Measurements from ENCODE around the gene TEK.
A peak's percentile ranks its signal among the peaks of the same experiment; 100 is the strongest.

TEK gene

DNA sequence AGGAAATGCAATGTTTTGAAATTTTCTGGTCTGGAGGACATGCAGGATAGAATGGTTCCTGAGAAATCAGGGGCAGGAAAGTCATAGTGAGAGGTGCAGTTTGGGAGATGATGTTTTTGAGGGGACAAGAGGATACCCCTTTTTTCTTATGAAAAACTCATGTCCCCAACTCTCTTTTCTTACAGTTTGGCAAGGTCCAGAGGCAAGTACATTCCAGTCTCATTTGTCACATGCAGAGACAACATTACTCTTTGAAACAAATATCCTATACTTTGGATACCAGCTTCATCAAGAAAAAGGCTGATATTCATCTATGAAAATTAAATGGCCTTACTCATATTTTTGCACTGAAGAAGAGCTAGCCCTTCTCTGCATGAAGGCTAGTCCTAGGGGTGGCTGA is 139.7 kb downstream of the TEK start:
- no peak for DNase-seq

DNA sequence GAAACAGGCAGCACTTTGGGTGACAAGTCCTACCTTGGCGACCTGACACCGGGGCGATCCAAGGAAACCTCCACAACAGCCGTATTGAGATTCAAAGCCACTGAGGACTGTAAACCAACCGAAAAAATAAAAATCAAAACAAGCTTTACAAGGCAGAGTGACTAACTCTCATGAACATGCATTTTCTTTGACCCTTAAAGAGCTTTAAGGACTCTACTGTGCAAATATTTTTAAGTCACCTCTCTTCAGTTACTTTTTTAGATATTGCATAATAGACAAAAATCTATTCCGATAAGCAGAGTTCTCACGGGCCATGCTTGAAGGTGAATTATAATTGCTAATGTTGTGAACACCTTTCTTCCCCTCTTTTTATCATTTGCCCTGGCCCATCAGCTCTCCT is 149.6 kb downstream of the TEK start:
- DNase-seq = no peak

DNA sequence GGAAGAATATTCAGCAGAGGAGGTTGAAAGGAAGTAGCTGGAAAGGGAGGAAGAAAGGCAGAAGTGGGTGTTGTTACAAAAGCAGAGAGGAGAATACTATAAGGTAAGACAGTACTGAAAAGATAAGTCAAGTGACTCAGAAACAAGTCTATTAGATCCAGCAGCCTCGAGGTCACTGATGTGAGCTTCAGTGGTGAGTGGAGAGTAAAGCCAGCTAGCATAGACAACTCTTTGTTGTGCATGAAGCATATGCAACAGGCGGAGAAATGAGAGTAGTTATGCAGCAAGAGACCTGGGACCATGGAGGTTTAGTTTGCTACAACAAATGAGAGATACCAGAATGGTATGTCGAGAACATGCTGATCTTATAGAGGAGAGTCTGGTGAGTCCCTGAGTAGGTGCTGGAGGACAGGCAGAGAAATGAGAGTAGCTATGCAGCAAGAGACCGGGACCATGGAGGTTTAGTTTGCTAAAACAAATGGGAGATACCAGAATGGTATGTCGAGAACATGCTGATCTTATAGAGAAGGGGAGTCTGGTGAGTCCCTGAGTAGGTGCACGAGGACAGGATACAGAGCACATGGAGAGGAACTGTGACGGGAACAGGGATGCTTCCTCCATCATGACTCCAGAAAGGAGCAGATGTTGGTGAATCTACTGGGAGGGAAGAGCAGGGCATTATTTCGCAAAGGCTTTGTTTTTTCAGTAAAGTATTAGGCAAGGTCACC is 151.9 kb downstream of the TEK start:
- DNase-seq = no peak

DNA sequence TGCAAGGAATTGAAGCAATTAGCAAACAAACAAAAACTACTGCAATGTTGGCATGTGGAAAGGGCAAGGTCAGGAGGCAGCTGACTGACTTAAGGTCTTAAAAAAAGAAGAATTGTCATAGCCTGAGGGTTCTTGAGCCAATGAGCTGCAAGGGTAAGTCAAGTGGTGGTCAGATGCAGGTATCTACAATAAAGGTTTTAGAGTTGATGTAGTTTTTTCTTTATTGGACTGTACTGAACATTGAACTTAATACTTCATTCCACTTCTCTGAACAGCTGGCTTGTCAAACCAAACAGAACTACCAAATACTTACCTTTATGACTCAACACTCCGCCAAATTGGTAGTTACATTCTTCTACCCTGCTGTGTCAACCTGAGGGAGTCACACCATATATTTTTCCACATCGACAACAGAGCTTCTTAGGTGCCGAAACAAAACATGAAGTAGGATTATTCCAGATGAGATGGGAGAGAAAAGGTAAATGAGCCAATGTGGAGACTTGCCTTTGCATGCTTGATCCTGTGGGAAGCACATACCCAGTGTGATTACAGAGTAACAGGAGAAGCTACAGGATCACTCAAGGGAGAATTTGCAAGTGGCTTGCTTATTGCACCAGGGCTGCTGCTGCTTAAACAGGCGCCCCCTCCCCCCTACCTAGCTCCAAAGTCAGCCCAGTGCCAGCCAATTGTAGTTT is 152.6 kb downstream of the TEK start:
- no peak for DNase-seq

DNA sequence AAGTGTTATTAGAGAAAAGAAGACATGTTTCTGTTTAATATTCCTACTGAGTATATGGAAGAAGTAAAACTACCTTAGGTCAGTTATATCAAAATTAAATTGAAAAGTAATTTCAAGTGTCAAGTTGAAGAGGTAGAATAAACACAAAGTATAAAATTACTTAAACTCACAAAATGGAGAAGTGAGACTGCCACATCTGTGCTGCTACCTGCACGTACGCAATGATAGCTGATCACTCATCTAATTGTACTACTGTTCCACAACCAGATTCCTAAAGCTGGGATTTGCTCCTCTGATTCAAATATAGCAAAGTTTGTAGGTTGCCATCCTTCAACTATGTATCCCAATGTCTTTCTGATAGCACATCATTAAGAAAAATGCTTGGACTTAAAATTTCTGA is 163.1 kb downstream of the TEK start:
- no peak for DNase-seq

DNA sequence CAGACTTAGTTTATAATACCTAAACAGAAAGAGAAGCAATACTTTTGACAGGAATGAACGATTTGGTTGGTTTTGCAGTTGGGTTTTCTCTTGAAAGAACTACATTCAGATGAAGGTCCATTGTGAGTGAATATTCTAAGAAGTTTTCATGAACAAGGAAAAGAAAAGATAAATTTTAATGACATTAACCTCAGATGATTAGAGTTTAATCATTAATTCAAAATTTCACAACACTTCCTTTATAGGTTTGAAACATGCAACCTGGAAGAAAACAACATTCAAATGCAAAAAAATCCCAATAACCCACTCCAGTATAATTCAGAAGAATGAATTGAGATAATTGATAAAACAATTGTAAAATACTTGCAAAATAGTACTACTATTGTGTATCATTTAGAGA is 164.2 kb downstream of the TEK start:
- DNase-seq = no peak

DNA sequence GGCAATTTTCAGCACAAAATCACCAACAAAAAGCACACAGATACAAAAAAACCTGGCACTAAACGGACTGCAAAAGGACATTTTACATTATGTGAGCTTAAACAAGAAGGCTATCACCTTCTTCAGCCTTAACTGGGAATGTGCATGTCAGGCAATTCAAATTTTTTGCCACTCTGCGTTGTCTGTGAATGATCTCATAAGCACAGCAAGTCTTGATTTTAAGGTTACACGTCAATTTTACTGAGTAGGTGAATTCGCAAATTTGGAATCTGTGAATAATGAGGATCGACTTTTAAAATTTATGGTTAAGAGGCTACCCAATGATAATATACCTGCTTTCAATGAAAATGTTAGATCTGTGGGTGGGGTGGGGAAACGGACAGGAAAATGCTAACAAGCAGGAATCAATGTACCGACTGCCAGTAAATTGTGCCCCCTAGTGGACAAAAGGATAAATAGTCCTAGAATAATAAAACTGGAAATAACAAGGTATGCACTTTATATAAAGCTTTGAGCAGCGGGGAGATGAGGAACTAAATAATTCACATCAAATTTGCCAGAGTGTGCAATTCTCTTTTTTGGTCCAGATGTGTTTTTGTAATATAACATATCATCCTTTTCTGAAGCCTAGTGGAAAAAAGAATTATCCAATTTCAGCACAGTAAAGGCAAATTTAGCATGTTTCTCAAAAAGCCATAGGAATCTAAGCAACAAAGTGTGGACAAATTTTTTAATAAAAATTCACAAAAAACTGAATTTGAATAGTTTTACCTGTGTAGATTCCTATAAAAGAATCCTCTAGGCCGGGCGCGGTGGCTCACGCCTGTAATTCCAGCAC is 167.4 kb downstream of the TEK start:
- peak; percentile 38 to 48 for DNase-seq

DNA sequence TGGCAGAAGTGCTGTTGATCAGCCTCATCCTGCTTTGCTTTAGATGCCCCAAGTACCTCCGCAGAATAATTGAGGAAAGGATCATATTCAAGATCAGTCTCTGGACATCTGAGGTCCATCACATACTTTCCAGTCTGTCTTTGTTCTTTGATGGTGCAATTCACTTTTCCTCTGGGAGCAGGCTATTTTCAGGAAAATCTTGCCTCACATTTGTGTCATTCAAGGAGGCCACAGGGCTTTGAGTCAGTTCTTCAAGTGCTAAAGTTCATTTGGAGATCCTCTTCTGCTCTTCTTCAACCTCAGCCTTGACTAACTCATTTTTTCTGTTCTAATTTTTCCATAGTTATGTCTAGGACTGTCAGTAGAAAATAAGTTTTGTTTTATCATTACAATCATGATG is 169.3 kb downstream of the TEK start:
- no peak for DNase-seq

DNA sequence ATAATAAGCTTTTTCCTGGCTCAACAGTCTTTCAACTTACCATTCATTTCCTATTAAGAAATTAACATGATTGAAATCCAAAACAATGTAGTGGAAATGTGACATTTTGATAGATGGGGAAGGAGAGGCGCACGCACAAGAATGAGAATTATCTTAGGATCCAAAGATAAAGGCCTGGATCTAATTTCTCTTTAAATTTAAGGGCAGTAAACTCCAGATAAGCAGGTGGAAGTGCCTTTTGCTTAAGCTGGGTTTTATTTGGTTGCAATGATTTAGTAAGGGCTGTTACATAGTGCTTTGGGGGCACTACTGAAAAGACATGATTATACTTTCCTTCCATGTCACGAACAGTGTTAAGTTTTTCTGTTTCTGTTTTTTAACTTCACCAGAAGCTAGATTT is 170.6 kb downstream of the TEK start:
- no peak for DNase-seq
